ENCODE results near the gene MRGPRX3. TPM values are rescaled to one million over a fixed set of nuclear protein-coding genes. Genes with fewer than 3 reads are reported as not detected.

The MRGPRX3 gene
- total and polyA plus RNA-seq, 2 of the 8 experiments (the other 6 are each of a cell fraction or from before 2014, with no cell fraction given), result not detected

DNA sequence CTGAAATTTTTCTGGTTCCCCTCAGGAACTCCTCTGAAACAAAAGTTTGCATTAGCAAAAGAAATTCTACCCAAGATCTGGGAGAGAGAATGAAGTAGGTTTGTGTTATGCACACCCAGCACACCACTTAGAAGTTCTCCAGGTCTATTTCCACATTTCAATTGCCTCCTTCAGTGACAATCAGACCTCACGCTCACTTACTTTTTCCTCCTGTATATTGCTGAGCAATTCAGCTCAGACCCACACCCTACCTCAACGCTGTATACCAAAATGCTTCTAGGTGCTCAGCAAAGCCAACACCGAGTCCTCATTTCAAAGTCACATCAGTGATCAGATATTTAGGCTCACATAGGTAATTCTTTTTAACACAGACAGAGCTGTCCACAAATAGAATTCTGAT lies 19.2 kb downstream of the MRGPRX3 start:
- Histone ChIP-seq H2BK15ac (ENCODE audit: low read length) (no peak overlapping the region), H2BK5ac (ENCODE audit: low read depth, low read length) (no peak overlapping the region), H3K79me2 (ENCODE audit: control insufficient read depth in 1 of 2, insufficient read depth in 2 of 2, low read length in 2 of 2) (no peaks in the 10 kb centered on the region), H3K4me3 (ENCODE audit: extremely low read depth in 1 of 4, insufficient read depth in 2 of 4, low read depth in 3 of 4, low read length in 4 of 4) (no peak overlapping the region), H3K4me1 (replicated peaks in 1 of 4; ENCODE audit: control insufficient read depth in 3 of 4, insufficient read depth in 4 of 4, low read length in 3 of 4) (peaks cover 0 to 5% (median 0%) of the 10 kb centered on the region in 4 experiments; a peak in 2 of 7 replicates), H2BK20ac (ENCODE audit: low read length) (no peak overlapping the region), H3K56ac (replicated peaks; ENCODE audit: insufficient read length, low read depth, low read length) (no peak overlapping the region), H3K9ac (replicated peaks in 1 of 4; ENCODE audit: extremely low read depth in 1 of 4, low read depth in 3 of 4, low read length in 3 of 4) (no peak overlapping the region), H3K9me3 (ENCODE audit: insufficient read depth in 2 of 2, low read depth in 1 of 2, low read length in 1 of 2) (0 out of 4 replicates have a peak, but pooled peaks cover 0 to 2% of the 10 kb centered on the region in 2 experiments), H2AFZ (ENCODE audit: low read length) (no peak overlapping the region), H2AK5ac (ENCODE audit: low read depth, low read length) (no peak overlapping the region), H3K4ac (replicated peaks; ENCODE audit: insufficient read length, low read depth, low read length) (no peak overlapping the region), H2BK120ac (replicated peaks; ENCODE audit: low read depth, low read length) (no peak overlapping the region), H4K5ac (ENCODE audit: insufficient read length, low read depth, low read length) (no peak overlapping the region), H4K20me1 (replicated peaks in 1 of 2; ENCODE audit: control insufficient read depth in 1 of 2, insufficient read depth in 2 of 2, low read length in 2 of 2) (no peaks in the 10 kb centered on the region), H3K36me3 (ENCODE audit: control insufficient read depth in 2 of 4, insufficient read depth in 4 of 4, low read length in 3 of 4) (no peaks in the 10 kb centered on the region), H3K18ac (ENCODE audit: extremely low read depth, low read length) (no peak overlapping the region), H3K23ac (ENCODE audit: insufficient read length) (no peak overlapping the region), H3K4me2 (ENCODE audit: insufficient read depth in 1 of 2, low read depth in 2 of 2, low read length in 2 of 2) (no peak overlapping the region), H4K8ac (ENCODE audit: extremely low read depth, insufficient read depth, low read length) (no peak overlapping the region), H2BK12ac (ENCODE audit: low read depth, low read length) (no peak overlapping the region), H3K23me2 (ENCODE audit: low read depth, low read length) (no peaks in the 10 kb centered on the region), H3K79me1 (ENCODE audit: low read depth, low read length) (no peaks in the 10 kb centered on the region), H4K91ac (replicated peaks; ENCODE audit: insufficient read length, low read length) (no peak overlapping the region), H3K27me3 (replicated peaks in 1 of 4; ENCODE audit: control insufficient read depth in 3 of 4, extremely low read depth in 1 of 4, insufficient read depth in 3 of 4, low read length in 3 of 4) (no peaks in the 10 kb centered on the region), H3K27ac (ENCODE audit: low read depth, low read length) (no peak overlapping the region), H3K14ac (ENCODE audit: insufficient read length) (no peak overlapping the region)
- ChIA-PET CTCF (ENCODE audit: partially characterized antibody) (interaction anchor here (1.4 to 2.7 kb wide), 4 partner anchors 20 to 52 kb away, joined by 4 to 9 read pairs (median 4); partner anchors contain the start of gene SAAL1), POLR2A (ENCODE audit: partially characterized antibody) (no interaction called here)
- WGBS, 2 experiments (ENCODE audit: extremely low coverage in 1 of 2, insufficient coverage in 1 of 2, insufficient read length in 1 of 2, insufficient replicate concordance in 2 of 2, low coverage in 1 of 2, low lambda C conversion rate in 2 of 2, missing lambda C conversion rate in 1 of 2), result 76% methylated on average over 3 of the region's 3 CpGs; no CpG with 5 or more reads in 1 of the 2 experiments
- FAIRE-seq (no peak), DNase-seq (ENCODE audit: low read depth in 1 of 2, low spot score in 2 of 2) (no peak)
- TF ChIP-seq CREB1 (IDR thresholded peaks at IDR 0.05) (no peak), SIX5 (IDR thresholded peaks at IDR 0.05; ENCODE audit: low read depth, low read length) (no peak), KDM4A (IDR thresholded peaks at IDR 0.05; ENCODE audit: low read depth, low read length, severe bottlenecking) (no peak), CHD2 (IDR thresholded peaks at IDR 0.05; ENCODE audit: low read length) (no peak)
- TF ChIP-seq, protein P1, sequence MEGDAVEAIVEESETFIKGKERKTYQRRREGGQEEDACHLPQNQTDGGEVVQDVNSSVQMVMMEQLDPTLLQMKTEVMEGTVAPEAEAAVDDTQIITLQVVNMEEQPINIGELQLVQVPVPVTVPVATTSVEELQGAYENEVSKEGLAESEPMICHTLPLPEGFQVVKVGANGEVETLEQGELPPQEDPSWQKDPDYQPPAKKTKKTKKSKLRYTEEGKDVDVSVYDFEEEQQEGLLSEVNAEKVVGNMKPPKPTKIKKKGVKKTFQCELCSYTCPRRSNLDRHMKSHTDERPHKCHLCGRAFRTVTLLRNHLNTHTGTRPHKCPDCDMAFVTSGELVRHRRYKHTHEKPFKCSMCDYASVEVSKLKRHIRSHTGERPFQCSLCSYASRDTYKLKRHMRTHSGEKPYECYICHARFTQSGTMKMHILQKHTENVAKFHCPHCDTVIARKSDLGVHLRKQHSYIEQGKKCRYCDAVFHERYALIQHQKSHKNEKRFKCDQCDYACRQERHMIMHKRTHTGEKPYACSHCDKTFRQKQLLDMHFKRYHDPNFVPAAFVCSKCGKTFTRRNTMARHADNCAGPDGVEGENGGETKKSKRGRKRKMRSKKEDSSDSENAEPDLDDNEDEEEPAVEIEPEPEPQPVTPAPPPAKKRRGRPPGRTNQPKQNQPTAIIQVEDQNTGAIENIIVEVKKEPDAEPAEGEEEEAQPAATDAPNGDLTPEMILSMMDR (IDR thresholded peaks at IDR 0.05; ENCODE audit: control extremely low read depth in 1 of 3, insufficient read depth in 1 of 3, low read depth in 1 of 3, low read length in 3 of 3), result no peak
